Breast epithelium (tissue), 3 donors: Measurements from ENCODE around the gene FGGY.

Experiments used
- CTCF ChIP-seq, 3 donors: fragments of 450-650 bp; IDR thresholded peaks; one replicate each; pipeline ENCODE4 v1.5.1; 2016 to 2017; ENCODE audit warnings: antibody characterized with exemption in 3 of 3, mild to moderate bottlenecking in 3 of 3, moderate library complexity in 3 of 3
- POLR2A ChIP-seq: fragments of 450-650 bp; IDR thresholded peaks from one replicate; pipeline ENCODE4 v1.6.1; 2016; ENCODE audit warnings: antibody characterized with exemption, mild to moderate bottlenecking, moderate library complexity

GRCh38 chr1:59506952-59507351 lies 210.1 kb downstream of the FGGY start:
- TF ChIP-seq CTCF (IDR thresholded peaks at IDR 0.05): no peak
- no peak for TF ChIP-seq POLR2A
